CD4-positive, alpha-beta memory T cell (primary cell): Measurements from ENCODE around the gene CHST7. TPM values are rescaled to one million over a fixed set of nuclear protein-coding genes. Genes with fewer than 3 reads are reported as not detected.
A peak's percentile ranks its signal among the peaks of the same experiment; 100 is the strongest.
"Not testable (repeated sequence)": the region's sequence is repeated elsewhere in the genome, so short reads cannot be mapped to it uniquely, and the experiment has no call there.

Experiments used
- CTCF ChIA-PET: fragments of 350-600 bp; sonication (Branson Sonifier 250); formaldehyde crosslinking; loops from one replicate; lab custom pipeline; 2021; ENCODE audit warnings: inconsistent platforms; ENCODE audit not compliant: partially characterized antibody; lab: Charles Lee
- POLR2A ChIA-PET: fragments of 350-600 bp; sonication (Branson Sonifier 250); formaldehyde crosslinking; loops from one replicate; lab custom pipeline; 2021; ENCODE audit not compliant: partially characterized antibody; lab: Charles Lee
- DNase-seq, 5 donors: peaks; one replicate each; pipeline versions ENCODE4 v3.0.0 to v3.0.0-alpha.2; 2020 to 2022; ENCODE audit warnings: mixed read lengths in 1 of 5
- H3K27ac ChIP-seq: one replicate; pipeline ENCODE4 v1.7.0; 2013; ENCODE audit warnings: low read depth, low read length
- H3K27me3 ChIP-seq: 2 replicates; pipeline ENCODE4 v1.7.0; 2013; ENCODE audit warnings: mild to moderate bottlenecking, low read length, moderate library complexity; ENCODE audit not compliant: insufficient read depth
- H3K36me3 ChIP-seq: 2 replicates; pipeline ENCODE4 v1.7.0; 2013; ENCODE audit warnings: mild to moderate bottlenecking, low read length, moderate library complexity; ENCODE audit not compliant: insufficient read depth
- H3K4me1 ChIP-seq: 2 replicates; pipeline ENCODE4 v1.7.0; 2013; ENCODE audit warnings: mild to moderate bottlenecking, low read length, moderate library complexity; ENCODE audit not compliant: insufficient read depth
- H3K4me3 ChIP-seq, 2 donors: one replicate each; pipeline ENCODE4 v1.7.0; 2013; ENCODE audit warnings: low read length in 2 of 2, mild to moderate bottlenecking in 1 of 2
- H3K9me3 ChIP-seq, 2 donors: one replicate each; pipeline ENCODE4 v1.7.0; 2013; ENCODE audit warnings: low read length in 2 of 2, control low read depth in 1 of 2; ENCODE audit not compliant: control insufficient read depth in 1 of 2
- H3K27ac Mint-ChIP-seq, 7 donors: one replicate each; pipeline ENCODE4 v1.8.0; 2020 to 2021; ENCODE audit warnings: mixed read lengths in 7 of 7, mild to moderate bottlenecking in 6 of 7, inconsistent platforms in 3 of 7, moderate library complexity in 3 of 7
- H3K27me3 Mint-ChIP-seq, 2 donors: one replicate each; pipeline ENCODE4 v1.8.0; 2020 to 2021; ENCODE audit warnings: mixed read lengths in 2 of 2
- H3K36me3 Mint-ChIP-seq, 2 donors: one replicate each; pipeline ENCODE4 v1.8.0; 2020 to 2021; ENCODE audit warnings: mixed read lengths in 2 of 2, inconsistent platforms in 1 of 2, mild to moderate bottlenecking in 1 of 2
- H3K4me1 Mint-ChIP-seq, 4 donors: one replicate each; pipeline ENCODE4 v1.8.0; 2020 to 2021; ENCODE audit warnings: mixed read lengths in 4 of 4, mild to moderate bottlenecking in 1 of 4
- H3K4me3 Mint-ChIP-seq, 8 donors: one replicate each; pipeline ENCODE4 v1.8.0; 2020 to 2021; ENCODE audit warnings: mixed read lengths in 8 of 8, mild to moderate bottlenecking in 7 of 8, moderate library complexity in 6 of 8, inconsistent platforms in 3 of 8
- H3K9me3 Mint-ChIP-seq, 8 donors: one replicate each; pipeline ENCODE4 v1.8.0; 2020 to 2021; ENCODE audit warnings: mixed read lengths in 8 of 8, mild to moderate bottlenecking in 5 of 8, inconsistent platforms in 3 of 8, moderate library complexity in 1 of 8
- intact Hi-C: fragments of 100-400 bp; cut with micrococcal nuclease; formaldehyde crosslinking; loops from one replicate; pipeline ENCODE4 v1.15.1; 2023
- polyA plus RNA-seq, 2 donors: library from polyadenylated mRNA; unstranded; fragments of 300-500 nt; fragmentation: Illumina TruSeq; gene quantifications; one replicate each; pipeline ENCODE4 v1.2.3, GENCODE V29; 2021
- total RNA-seq, 2 experiments: library from RNA; stranded (reverse); gene quantifications; one replicate each; pipeline ENCODE4 v1.2.3, GENCODE V29; 2021

Gene CHST7
- total RNA-seq (10 to 100 TPM; 11.4 to 11.8 TPM), polyA plus RNA-seq (10 to 100 TPM in 1 of 2 donors, 1 to 10 TPM in 1; 8.9 to 16.2 TPM)

DNA sequence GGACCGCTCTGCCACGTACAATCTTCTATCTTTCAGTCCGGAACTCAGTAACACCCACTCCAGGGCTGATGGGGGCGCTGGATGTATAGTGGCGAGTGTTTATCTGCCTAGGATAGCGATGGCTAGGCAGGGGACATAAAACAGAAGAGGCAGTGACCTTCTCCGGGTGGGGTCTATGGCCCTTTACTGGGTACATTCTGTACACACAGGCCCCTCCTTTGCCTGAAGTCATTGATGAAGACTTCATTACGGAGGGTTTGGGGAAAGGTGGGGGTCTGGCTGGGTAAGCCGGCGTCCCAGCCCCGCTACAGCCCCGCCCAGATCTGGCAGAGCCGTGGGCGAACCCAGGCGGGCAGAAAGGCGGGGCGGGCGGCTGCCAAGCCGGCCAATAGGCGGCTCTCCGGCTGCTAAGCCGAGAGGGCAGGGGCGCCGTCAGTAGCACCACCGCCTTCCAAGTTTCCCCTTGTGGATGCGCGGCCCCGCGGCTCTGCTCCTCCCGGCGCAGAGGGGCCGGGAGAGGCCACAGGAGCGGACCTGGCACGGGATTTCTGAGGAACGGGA is at the start of gene CHST7:
TSS of gene CHST7 (plus strand) at position 435 of the 561 bp plus-strand sequence. CDS start 167 bp downstream, outside the sequence.
- peaks cover 21 to 44% (median 33%) of the 10 kb centered on the region in 4 donors for H3K4me1 Mint-ChIP-seq
- Histone ChIP-seq H3K4me3 (peak within 1 kb of the TSS; percentile 14 to 69), H3K27me3 (no peaks in the 10 kb centered on the region), H3K4me1 (peaks cover 42% of the 10 kb centered on the region), H3K27ac (peak within 1 kb of the TSS; percentile 65), H3K9me3 (no peaks in the 10 kb centered on the region), H3K36me3 (no peaks in the 10 kb centered on the region)
- intact Hi-C loops, result loop anchor here (1.0 to 2.0 kb wide), 5 partner anchors 15 to 113 kb away; partner anchors contain the start of gene ZNF674
- no peaks in the 10 kb centered on the region for H3K9me3 Mint-ChIP-seq
- peak within 1 kb of the TSS; percentile 75 to 89 (median 85) for H3K27ac Mint-ChIP-seq
- peak within 1 kb of the TSS; percentile 61 to 91 (median 79) for H3K4me3 Mint-ChIP-seq
- ChIA-PET CTCF (interaction anchor here (0.8 to 2.4 kb wide), 9 partner anchors 13 to 94 kb away, joined by 3 to 32 read pairs (median 5); no protein-coding TSS in a partner anchor), POLR2A (interaction anchor here (0.8 to 7.0 kb wide), 11 partner anchors 13 to 69 kb away, joined by 3 to 83 read pairs (median 5); no protein-coding TSS in a partner anchor)
- peaks cover 0 to 7% of the 10 kb centered on the region in 2 donors for H3K36me3 Mint-ChIP-seq
- no peaks in the 10 kb centered on the region for H3K27me3 Mint-ChIP-seq
- DNase-seq, result peak; percentile 50 to 70 (median 57)

DNA sequence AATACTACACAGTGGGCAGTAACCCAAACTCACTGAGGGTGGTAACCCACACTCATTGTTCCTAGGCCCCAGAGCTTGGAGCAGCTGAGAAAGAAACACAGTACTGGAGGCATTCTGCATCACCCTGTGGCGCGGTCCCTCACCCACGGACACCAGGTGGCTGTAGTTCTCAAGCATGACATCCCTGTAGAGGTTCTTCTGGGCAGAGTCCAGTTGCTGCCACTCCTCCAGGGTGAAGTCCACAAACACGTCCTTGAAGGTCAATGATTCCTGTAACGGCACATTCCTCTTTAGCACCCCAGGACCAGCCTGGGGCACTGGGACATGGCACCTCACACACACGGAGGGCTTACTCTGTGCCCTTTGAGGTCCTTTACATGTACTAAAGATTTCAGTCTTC is 44.9 kb upstream of the CHST7 start:
- H3K27me3 ChIP-seq, H3K36me3 ChIP-seq, CTCF ChIA-PET, H3K4me1 ChIP-seq, DNase-seq, H3K9me3 ChIP-seq, H3K9me3 Mint-ChIP-seq, H3K27ac ChIP-seq, H3K4me3 ChIP-seq, POLR2A ChIA-PET, H3K27ac Mint-ChIP-seq, H3K27me3 Mint-ChIP-seq, H3K4me1 Mint-ChIP-seq, H3K4me3 Mint-ChIP-seq, intact Hi-C loops: not testable (repeated sequence)
- peaks cover 3 to 13% of the 10 kb centered on the region in 2 donors for H3K36me3 Mint-ChIP-seq

DNA sequence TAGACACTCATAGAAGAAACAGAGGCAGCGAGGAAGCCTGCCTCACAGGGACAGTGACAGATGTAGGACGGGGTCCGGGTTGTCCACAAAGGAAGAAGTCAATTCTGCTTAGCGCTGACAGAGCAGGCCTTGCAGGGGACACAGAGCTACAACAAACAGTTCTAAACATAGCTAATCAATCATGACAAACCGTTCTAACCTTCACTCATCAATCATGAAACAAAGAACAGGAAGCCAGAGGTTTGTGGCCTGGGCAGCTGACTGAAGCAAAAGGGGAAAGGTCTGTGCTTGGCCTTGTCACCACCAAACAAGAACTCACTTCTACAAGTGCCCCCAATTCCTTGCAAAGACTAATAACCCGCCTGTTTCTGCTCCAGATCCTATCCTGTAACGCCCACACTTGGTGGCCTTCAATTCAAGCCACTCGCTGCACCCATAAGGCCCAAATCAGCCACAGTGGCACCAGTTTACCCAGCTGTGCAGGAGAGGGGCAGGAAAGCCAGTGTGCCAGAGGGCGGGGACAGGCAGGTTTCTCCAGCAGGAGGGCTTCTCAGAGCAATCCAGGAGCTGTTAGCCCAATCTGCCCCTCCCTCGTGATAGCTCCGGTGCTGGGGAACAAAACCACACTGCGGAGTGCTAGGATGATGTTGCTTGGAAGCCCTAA is 43.7 kb upstream of the CHST7 start:
- POLR2A ChIA-PET, H3K27me3 ChIP-seq, DNase-seq, H3K4me3 ChIP-seq, H3K27me3 Mint-ChIP-seq, H3K36me3 Mint-ChIP-seq, H3K4me1 ChIP-seq, H3K4me3 Mint-ChIP-seq, H3K27ac ChIP-seq, H3K9me3 ChIP-seq, H3K9me3 Mint-ChIP-seq, H3K4me1 Mint-ChIP-seq, H3K36me3 ChIP-seq, intact Hi-C loops: not testable (repeated sequence)
- CTCF ChIA-PET, result interaction anchor here (0.8 kb wide), 1 partner anchor 14 kb away, joined by 5 read pairs; no protein-coding TSS in a partner anchor
- peak overlapping the region in 1 of 7 donors; percentile 53 for H3K27ac Mint-ChIP-seq

- H3K27ac Mint-ChIP-seq, H3K27me3 ChIP-seq, H3K4me1 ChIP-seq, H3K9me3 Mint-ChIP-seq, H3K4me3 Mint-ChIP-seq, DNase-seq, H3K36me3 ChIP-seq, intact Hi-C loops, H3K27me3 Mint-ChIP-seq, H3K4me1 Mint-ChIP-seq, H3K27ac ChIP-seq, CTCF ChIA-PET, H3K9me3 ChIP-seq, H3K4me3 ChIP-seq, POLR2A ChIA-PET, H3K36me3 Mint-ChIP-seq: not testable (repeated sequence)
Measured at GRCh38 chrX:46530404-46530908, 43.1 kb upstream of the CHST7 start.

- no peaks in the 10 kb centered on the region for H3K4me1 Mint-ChIP-seq
- H3K4me1 ChIP-seq, result no peaks in the 10 kb centered on the region
- POLR2A ChIA-PET, result no interaction called here
- H3K4me3 Mint-ChIP-seq, result no peak overlapping the region
- H3K9me3 ChIP-seq, result no peaks in the 10 kb centered on the region
- H3K36me3 Mint-ChIP-seq, result peaks cover 3 to 8% of the 10 kb centered on the region in 2 donors
- CTCF ChIA-PET, result no interaction called here
- no peak overlapping the region for H3K27ac ChIP-seq
- intact Hi-C loops, result no loop called here
- H3K27me3 Mint-ChIP-seq, result no peaks in the 10 kb centered on the region
- no peak overlapping the region for H3K4me3 ChIP-seq
- H3K27me3 ChIP-seq, result no peaks in the 10 kb centered on the region
- DNase-seq, result no peak
- no peak overlapping the region for H3K27ac Mint-ChIP-seq
- no peaks in the 10 kb centered on the region for H3K36me3 ChIP-seq
- H3K9me3 Mint-ChIP-seq, result no peaks in the 10 kb centered on the region
Measured at GRCh38 chrX:46531442-46531841, 42.1 kb upstream of the CHST7 start.

GRCh38 chrX:46543441-46543840 is 30.1 kb upstream of the CHST7 start:
- Histone ChIP-seq H3K9me3 (no peaks in the 10 kb centered on the region), H3K4me3 (no peak overlapping the region), H3K27me3 (no peaks in the 10 kb centered on the region), H3K27ac (no peak overlapping the region), H3K36me3 (peaks cover 3% of the 10 kb centered on the region), H3K4me1 (peaks cover 29% of the 10 kb centered on the region)
- Mint-ChIP-seq H3K4me3 (peak overlapping the region in 1 of 8 donors; percentile 7), H3K27me3 (no peaks in the 10 kb centered on the region), H3K36me3 (peaks cover under 1 to 22% of the 10 kb centered on the region in 2 donors), H3K4me1 (peaks cover 14 to 31% (median 21%) of the 10 kb centered on the region in 4 donors), H3K27ac (peak overlapping the region in 2 of 7 donors; percentile 11 to 30), H3K9me3 (no peaks in the 10 kb centered on the region)
- intact Hi-C loops, result no loop called here
- ChIA-PET CTCF (no interaction called here), POLR2A (no interaction called here)
- no peak for DNase-seq

DNA sequence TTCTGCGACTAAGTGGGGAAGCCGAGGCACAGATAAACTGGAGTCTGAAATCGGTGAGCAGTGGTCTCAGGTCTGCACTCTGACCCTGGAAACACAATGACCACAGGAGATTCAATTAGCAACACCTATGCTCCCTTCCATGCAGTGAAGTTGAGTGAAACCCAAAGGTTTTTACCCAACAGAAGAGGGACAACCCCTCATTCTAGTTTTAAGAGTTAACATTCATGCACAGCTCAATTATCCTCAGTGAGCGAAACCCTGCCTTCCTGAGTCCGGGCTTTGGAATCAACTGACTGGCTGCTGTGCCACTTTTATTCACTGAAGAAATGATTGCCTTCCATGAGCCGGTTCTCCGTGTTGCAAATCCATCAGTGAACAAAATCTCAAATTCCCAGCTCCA is 29.0 kb upstream of the CHST7 start:
- peak in 1 of 5 donors; percentile 2 for DNase-seq
- H3K27me3 ChIP-seq, H3K9me3 ChIP-seq, POLR2A ChIA-PET, H3K36me3 ChIP-seq, CTCF ChIA-PET, H3K27me3 Mint-ChIP-seq, H3K9me3 Mint-ChIP-seq: not testable (repeated sequence)
- H3K27ac ChIP-seq, result peak overlapping the region; percentile 94
- peak overlapping the region; percentile 36 to 81 for H3K4me3 ChIP-seq
- H3K27ac Mint-ChIP-seq, result peak overlapping the region; percentile 91 to 99 (median 98)
- H3K4me3 Mint-ChIP-seq, result peak overlapping the region; percentile 89 to 97 (median 94)
- H3K36me3 Mint-ChIP-seq, result peaks cover 4 to 21% of the 10 kb centered on the region in 2 donors
- H3K4me1 Mint-ChIP-seq, result peaks cover 14 to 35% (median 22%) of the 10 kb centered on the region in 4 donors
- intact Hi-C loops, result loop anchor here (2.0 kb wide), 1 partner anchor 98 kb away; no protein-coding TSS in a partner anchor
- H3K4me1 ChIP-seq, result peaks cover 29% of the 10 kb centered on the region
